G401.6 (cell line): ENCODE measurements around the gene CASP8AP2.
"Not testable (repeated sequence)": the region's sequence is repeated elsewhere in the genome, so short reads cannot be mapped to it uniquely, and the experiment has no call there.

Experiments
- FAIRE-seq: peaks from 2 replicates; lab custom pipeline; 2012; peaks lifted over from hg19 to GRCh38; lab: Jason Lieb, UNC

CASP8AP2 gene

GRCh38 chr6:89829472-89830169 is at the start of gene CASP8AP2:
Gene CASP8AP2, plus strand, starts transcription at chr6:89829880.
- peak; percentile 99 for FAIRE-seq

- no peak for FAIRE-seq
Measured at GRCh38 chr6:89781070-89782034, 48.3 kb upstream of the CASP8AP2 start.

- FAIRE-seq, result no peak
Measured at GRCh38 chr6:89782222-89782621, 47.5 kb upstream of the CASP8AP2 start.

- not testable (repeated sequence) for FAIRE-seq
Measured at GRCh38 chr6:89783293-89783692, 46.4 kb upstream of the CASP8AP2 start.

GRCh38 chr6:89784838-89785237 is 44.8 kb upstream of the CASP8AP2 start:
- no peak for FAIRE-seq

- FAIRE-seq, result no peak
Measured at GRCh38 chr6:89786970-89787369, 42.7 kb upstream of the CASP8AP2 start.

- no peak for FAIRE-seq
Measured at GRCh38 chr6:89787660-89788328, 41.9 kb upstream of the CASP8AP2 start.

- FAIRE-seq, result no peak
Measured at GRCh38 chr6:89789980-89790379, 39.7 kb upstream of the CASP8AP2 start.

GRCh38 chr6:89790403-89790802 is 39.3 kb upstream of the CASP8AP2 start:
- no peak for FAIRE-seq

GRCh38 chr6:89792881-89793280 is 36.8 kb upstream of the CASP8AP2 start:
- FAIRE-seq, result peak; percentile 57

GRCh38 chr6:89793586-89793985 is 36.1 kb upstream of the CASP8AP2 start:
- no peak for FAIRE-seq

GRCh38 chr6:89794324-89794723 is 35.4 kb upstream of the CASP8AP2 start:
- FAIRE-seq, result no peak

- FAIRE-seq, result no peak
Measured at GRCh38 chr6:89797317-89797716, 32.4 kb upstream of the CASP8AP2 start.

GRCh38 chr6:89799096-89799495 is 30.6 kb upstream of the CASP8AP2 start:
- FAIRE-seq, result no peak

- no peak for FAIRE-seq
Measured at GRCh38 chr6:89799756-89800155, 29.9 kb upstream of the CASP8AP2 start.

GRCh38 chr6:89803271-89803670 is 26.4 kb upstream of the CASP8AP2 start:
- no peak for FAIRE-seq

GRCh38 chr6:89805814-89806371 is 23.8 kb upstream of the CASP8AP2 start:
- no peak for FAIRE-seq

GRCh38 chr6:89807581-89807980 is 22.1 kb upstream of the CASP8AP2 start:
- no peak for FAIRE-seq

- FAIRE-seq, result not testable (repeated sequence)
Measured at GRCh38 chr6:89813422-89813821, 16.3 kb upstream of the CASP8AP2 start.

- no peak for FAIRE-seq
Measured at GRCh38 chr6:89817481-89817880, 12.2 kb upstream of the CASP8AP2 start.

GRCh38 chr6:89818977-89819335 is 10.7 kb upstream of the CASP8AP2 start:
- no peak for FAIRE-seq

- peak; percentile 95 for FAIRE-seq
Measured at GRCh38 chr6:89819336-89820130, 10.1 kb upstream of the CASP8AP2 start, which contains the start of gene MDN1. Gene MDN1, minus strand, starts transcription at chr6:89819794. Its CDS starts 187 bp downstream, at chr6:89819607.
